ENCODE measurements around the gene PRDM16.

DNA sequence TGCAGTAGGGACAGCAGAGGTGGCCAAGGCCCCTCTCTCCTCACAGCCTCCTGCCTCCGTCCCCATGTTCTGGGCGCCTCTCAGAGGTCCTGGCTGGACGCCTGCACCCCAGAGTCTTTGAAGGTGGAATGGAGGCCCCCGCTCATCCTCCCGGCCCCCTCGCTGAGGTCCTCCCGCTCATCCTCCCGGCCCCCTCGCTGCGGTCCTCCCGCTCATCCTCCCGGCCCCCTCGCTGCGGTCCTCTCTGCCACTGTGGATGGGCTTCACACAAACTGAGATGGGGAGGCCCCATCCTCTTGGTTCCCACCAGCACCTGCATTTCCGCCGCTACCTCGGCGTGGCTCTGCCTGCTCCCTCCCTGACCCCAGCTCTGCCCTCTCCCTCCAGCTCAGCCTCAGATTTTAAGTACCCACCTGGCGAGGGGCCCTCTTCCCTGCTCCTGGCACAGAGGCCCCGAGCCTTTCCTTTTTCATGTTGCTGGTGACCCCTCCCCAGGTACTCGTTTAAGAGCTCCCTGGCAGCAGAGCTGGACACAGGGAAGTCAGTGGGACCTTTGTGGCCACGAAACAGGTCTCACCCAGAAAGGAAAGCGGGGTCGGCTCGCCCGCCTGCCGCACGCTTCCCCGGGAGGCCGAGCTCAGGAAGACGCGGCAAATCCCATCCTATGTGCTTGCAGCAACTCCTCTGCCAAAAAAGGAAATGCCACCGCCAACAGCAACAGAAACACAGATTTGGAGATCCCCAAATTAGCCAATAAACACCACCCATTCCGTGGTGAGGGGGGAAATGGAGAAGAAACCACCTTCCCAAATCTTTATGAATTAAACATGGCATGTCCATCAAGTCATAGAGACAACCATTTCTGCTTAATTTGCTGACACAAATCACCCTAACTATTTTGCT lies 143.7 kb downstream of the PRDM16 start:
- TF ChIP-seq, protein P1, sequence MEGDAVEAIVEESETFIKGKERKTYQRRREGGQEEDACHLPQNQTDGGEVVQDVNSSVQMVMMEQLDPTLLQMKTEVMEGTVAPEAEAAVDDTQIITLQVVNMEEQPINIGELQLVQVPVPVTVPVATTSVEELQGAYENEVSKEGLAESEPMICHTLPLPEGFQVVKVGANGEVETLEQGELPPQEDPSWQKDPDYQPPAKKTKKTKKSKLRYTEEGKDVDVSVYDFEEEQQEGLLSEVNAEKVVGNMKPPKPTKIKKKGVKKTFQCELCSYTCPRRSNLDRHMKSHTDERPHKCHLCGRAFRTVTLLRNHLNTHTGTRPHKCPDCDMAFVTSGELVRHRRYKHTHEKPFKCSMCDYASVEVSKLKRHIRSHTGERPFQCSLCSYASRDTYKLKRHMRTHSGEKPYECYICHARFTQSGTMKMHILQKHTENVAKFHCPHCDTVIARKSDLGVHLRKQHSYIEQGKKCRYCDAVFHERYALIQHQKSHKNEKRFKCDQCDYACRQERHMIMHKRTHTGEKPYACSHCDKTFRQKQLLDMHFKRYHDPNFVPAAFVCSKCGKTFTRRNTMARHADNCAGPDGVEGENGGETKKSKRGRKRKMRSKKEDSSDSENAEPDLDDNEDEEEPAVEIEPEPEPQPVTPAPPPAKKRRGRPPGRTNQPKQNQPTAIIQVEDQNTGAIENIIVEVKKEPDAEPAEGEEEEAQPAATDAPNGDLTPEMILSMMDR (IDR thresholded peaks at IDR 0.05; ENCODE audit: low read length) = no peak
- no peak for TF ChIP-seq EZH2 (IDR thresholded peaks at IDR 0.05; ENCODE audit: borderline replicate concordance, low read length)

Measured in OCI-LY1 (cell line).